ENCODE measurements around the gene FOXP3. TPM values are rescaled to one million over a fixed set of nuclear protein-coding genes. Genes with fewer than 3 reads are reported as not detected.

The FOXP3 gene
- total RNA-seq, 1 donor from 2014 or later: 0.21 TPM

GRCh38 chrX:49273181-49273727 is 8.7 kb upstream of the FOXP3 start:
- no peak for DNase-seq

GRCh38 chrX:49272421-49272820 is 7.9 kb upstream of the FOXP3 start:
- no peak for DNase-seq

GRCh38 chrX:49271341-49271740 is 6.8 kb upstream of the FOXP3 start:
- DNase-seq: no peak

GRCh38 chrX:49270249-49270921 is 5.9 kb upstream of the FOXP3 start:
- peak; percentile 3 for DNase-seq

DNA sequence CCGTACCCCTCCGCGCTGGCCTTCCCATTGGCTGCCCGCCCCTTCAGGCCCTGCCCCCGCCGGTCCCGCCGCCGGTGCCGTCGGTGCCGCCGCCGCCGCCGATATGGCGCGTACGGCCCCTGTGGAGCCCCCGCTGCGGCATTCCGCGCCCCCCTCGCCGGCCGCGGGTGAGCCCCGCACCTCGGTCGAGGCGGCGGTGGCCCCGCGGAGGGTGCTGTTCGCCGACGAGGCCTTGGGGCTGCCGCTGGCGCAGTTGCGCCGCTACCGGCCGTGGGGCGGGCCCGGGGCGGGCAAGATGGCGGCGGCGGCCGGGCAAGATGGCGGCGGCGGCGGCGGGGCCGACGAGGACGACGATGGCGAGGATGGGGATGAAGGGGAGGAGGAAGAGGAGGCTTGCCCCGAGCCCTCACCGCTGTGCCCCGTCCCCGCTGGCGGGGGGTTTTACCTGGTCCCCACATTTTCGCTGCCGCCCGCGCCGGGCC is 5.3 kb upstream of the FOXP3 start, which contains the start of gene PPP1R3F:
PPP1R3F (plus strand) TSS at position 27 of the 482 bp plus-strand sequence; CDS start at position 104, 77 bp downstream.
- DNase-seq: no peak

- DNase-seq: peak; percentile 98
These were observed 4.7 kb upstream of the FOXP3 start for GRCh38 chrX:49269010-49269766.

DNA sequence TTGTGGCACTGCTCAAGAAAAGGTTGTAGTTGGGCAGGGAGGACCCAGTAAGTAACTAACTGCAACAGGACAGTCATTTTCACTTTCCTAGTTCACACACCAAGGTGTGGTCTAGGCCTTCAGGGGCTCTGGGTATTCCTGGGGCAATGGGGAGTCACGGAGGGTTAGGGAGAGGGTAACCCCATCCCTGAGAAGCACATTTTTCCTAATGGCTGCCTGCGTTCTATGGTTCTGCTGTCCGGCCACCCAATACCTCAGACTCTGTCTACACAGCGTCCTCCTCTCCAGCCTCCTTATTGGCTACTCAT is 4.1 kb upstream of the FOXP3 start:
- DNase-seq: no peak

DNA sequence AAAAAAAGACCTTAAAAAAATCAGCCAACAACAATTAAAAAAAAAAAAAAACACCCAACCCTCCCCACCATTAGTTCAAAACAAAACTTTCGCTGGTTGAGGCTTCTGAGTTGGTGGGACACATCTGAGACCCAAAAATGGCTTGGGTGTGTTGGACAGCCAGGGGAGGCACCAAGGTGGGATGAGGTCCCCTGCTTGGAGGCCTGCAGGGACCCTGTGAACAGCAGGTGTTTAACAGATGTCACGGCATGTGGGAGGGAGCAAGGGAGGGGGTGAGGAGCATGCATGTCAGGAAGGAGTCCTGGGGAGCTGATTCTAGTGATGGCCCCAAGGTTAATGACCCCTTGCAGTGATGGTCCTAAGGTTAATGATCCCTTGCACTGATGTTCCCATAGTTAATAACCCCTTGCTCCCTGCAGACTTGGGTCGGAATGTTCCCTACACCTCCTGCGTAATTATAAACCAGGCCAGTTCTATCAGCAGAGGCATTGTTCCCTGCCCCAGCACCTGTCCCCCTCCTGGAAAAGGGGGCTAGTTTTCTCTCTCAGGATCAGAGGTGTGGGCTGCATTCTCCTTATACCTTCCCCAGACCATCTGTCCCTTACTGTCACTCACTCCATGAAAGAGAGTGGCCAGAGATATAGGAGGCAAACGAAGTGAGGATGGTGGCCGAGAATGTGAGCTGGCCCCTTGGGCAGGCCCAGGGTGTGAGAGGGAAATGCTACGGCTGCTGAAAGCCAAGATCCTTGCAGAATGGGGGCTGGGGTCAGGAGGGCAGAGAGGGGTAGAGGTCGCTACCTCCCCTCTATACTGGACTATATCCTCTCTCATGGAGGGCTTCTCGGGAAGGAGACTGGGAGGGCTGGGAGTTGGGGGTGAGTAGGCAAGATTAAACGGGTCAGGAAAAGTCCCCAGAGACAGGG is 2.3 kb upstream of the FOXP3 start:
- DNase-seq: no peak

DNA sequence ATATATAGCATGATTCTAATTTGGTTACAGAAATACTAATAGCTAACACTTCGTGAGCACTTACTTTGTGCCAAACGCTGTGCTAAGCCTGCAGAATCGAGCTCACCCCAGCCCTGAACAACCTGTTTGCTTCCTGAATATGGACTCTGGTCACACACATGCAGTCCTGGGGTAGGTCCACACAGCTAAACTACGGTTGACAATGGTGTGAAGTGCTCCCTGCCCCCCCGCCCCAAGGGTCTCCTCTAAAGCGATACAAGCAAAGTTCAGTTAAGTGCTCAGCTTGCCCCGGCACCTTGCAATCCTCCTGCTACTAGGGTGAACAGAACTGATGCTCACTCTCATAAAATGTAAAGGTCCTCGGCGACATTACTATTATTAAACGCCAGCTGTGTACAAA is 879 bp downstream of the FOXP3 start:
- no peak for DNase-seq

DNA sequence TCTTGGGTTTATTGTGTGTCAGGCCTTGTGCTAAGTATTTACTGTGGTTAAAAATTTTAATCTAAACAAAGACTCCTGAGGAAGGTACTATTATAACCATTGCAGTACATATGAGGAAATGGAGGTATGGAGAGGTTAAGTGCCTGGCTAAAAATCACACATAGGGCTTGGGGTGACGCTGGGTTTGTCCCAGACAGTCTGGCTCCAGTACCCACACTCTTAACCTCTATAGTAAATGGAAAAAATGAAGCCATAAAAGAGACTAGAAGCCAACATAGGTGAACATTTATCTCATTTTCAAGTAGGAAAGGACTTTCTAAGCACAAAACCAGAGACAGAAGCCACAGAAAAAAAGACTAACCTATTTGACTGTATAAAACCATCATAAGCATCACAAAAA is 1.9 kb downstream of the FOXP3 start:
- DNase-seq: no peak

DNA sequence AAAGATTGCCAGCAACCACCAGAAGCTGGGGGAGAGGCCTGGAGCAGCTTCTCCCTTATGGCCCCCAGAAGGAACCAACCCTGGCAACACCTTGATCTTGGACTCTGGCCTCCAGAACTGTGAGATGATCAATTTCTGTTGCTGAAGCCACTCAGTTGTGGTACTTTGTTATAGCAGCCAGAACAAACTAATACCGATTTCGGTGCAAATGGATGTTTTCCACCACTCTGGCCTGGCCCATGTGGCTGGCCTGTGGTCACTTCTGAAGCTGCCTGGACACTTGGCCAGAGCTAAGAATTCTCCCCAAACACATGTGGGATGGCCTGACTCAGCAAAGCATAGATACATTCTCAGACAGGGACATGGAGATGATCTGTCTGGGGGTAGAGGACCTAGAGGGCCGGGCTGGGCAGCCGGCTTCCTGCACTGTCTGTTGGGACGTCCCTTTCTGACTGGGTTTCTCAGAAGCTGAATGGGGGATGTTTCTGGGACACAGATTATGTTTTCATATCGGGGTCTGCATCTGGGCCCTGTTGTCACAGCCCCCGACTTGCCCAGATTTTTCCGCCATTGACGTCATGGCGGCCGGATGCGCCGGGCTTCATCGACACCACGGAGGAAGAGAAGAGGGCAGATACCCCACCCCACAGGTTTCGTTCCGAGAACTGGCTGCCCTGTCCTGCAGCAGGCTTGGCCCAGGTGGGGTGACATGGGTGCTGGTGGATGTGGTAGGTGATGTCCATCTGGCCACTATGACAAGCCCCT is 4.1 kb downstream of the FOXP3 start:
- DNase-seq: no peak

DNA sequence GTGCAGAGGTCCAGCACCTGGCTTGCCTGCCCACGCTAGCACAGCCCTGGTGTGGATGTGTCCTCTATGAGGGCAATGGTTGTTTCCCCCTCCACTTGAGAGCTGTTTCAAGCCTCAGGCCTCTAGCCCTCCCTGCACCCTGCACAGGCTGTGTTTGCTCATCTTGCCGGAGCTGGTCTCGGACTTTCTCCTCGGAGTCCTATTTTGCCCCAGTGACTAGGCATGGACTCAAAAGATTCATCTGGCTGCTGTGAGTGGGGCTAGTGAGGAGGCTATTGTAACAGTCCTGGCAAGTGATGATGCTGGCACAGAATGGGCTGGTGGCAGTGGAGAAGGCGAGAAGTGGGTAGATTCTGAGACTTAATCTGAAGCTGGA is 5.8 kb downstream of the FOXP3 start:
- no peak for DNase-seq

GRCh38 chrX:49257846-49258748 is 6.4 kb downstream of the FOXP3 start:
- no peak for DNase-seq

DNA sequence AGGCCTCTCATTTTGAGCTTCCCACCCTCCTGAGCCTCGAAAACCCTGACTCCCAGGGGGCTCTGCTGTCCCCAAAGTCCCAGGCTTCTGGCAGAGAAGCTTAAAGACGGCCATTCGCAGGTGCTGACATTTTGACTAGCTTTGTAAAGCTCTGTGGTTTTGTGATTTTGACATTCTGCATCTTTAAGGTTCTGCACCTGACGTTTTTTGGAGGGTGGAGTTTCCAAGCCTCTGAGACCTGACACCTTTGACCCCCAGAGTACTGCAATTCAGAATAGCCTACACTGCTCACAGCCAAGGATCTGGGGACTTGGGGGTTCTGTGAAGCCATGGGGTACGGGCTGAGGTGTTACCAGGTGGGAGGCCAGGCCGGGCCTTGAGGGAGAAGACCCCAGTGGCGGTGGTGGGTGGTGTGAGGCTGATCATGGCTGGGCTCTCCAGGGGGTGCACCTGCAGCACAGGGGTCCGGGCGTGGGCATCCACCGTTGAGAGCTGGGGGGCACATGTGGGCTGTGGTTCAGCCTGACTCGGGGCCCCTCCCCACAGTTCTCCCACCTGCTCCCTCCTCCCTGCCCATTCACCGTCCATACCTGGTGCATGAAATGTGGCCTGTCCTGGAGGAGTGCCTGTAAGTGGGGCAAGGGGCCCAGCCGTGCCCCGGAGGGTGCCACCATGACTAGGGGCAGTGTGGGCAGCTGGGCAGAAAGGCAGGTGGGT is 7.3 kb downstream of the FOXP3 start:
- DNase-seq: no peak

GRCh38 chrX:49256268-49256995 is 8.1 kb downstream of the FOXP3 start:
- no peak for DNase-seq

GRCh38 chrX:49254639-49255038 is 9.9 kb downstream of the FOXP3 start:
- DNase-seq: no peak

DNA sequence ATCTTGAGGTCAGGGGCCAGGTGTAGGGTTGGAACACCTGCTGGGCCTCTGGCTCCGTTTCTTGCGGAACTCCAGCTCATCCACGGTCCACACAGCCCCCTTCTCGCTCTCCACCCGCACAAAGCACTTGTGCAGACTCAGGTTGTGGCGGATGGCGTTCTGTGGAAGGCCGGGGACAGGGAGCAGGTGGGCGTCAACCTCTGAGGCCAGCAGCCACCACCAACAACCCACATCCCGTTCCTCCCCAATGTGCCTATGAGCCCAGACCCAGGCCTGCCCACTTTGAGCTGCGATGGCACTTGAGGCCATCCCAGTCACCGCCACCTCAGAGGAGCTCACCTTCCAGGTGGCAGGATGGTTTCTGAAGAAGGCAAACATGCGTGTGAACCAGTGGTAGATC is 13.2 kb downstream of the FOXP3 start:
- DNase-seq: no peak

GRCh38 chrX:49250578-49250977 is 13.9 kb downstream of the FOXP3 start:
- no peak for DNase-seq

DNA sequence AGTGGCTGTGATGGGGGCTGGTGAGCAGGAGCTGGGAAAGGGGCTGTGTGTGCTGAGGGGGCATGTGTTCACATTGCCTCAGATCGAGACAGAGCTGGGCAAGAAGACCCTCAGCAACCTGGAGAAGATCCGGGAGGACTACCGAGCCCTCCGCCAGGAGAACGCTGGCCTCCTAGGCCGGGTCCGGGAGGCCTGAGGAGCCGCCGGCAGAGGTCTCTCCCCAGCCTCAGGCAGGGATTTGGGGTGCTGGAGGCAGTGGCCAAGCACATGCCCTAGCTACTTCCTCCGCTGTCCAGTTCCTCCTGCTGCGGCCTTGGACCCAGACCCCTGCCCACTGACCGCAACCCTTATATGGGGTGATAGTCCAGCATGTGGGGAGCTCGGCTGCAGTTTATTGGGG is 14.4 kb downstream of the FOXP3 start:
- no peak for DNase-seq

All from tongue (tissue), 2 donors.